Omental fat pad (tissue), 4 donors: ENCODE measurements around the gene MIGA1. TPM values are rescaled to one million over a fixed set of nuclear protein-coding genes. Genes with fewer than 3 reads are reported as not detected.
"Not testable (repeated sequence)": the region's sequence is repeated elsewhere in the genome, so short reads cannot be mapped to it uniquely, and the experiment has no call there.

Experiments
- ATAC-seq: fragments of 150-250 bp; one replicate; pipeline ENCODE4 v1.9.1; 2016; ENCODE audit warnings: mild to moderate bottlenecking, moderate library complexity; ENCODE audit not compliant: low FRiP score
- DNase-seq: peaks from one replicate; pipeline ENCODE4 v3.0.0-alpha.2; 2019; ENCODE audit warnings: low spot score
- total RNA-seq, 4 donors: library from RNA; depleted of rRNA; stranded (reverse); fragments of >200 nt; gene quantifications; one replicate each; pipeline ENCODE4 v1.1.0, GENCODE V29; 2016
- TF ChIP-seq, protein P1 (sequence below), 3 donors: fragments of 450-650 bp; IDR thresholded peaks; one replicate each; pipeline ENCODE4 v1.5.1; 2016 to 2017; ENCODE audit warnings: antibody characterized with exemption in 3 of 3, mild to moderate bottlenecking in 3 of 3, moderate library complexity in 2 of 3

MIGA1 gene
- total RNA-seq, 4 donors from 2014 or later = 11.9 to 19.7 (median 14.7) TPM

DNA sequence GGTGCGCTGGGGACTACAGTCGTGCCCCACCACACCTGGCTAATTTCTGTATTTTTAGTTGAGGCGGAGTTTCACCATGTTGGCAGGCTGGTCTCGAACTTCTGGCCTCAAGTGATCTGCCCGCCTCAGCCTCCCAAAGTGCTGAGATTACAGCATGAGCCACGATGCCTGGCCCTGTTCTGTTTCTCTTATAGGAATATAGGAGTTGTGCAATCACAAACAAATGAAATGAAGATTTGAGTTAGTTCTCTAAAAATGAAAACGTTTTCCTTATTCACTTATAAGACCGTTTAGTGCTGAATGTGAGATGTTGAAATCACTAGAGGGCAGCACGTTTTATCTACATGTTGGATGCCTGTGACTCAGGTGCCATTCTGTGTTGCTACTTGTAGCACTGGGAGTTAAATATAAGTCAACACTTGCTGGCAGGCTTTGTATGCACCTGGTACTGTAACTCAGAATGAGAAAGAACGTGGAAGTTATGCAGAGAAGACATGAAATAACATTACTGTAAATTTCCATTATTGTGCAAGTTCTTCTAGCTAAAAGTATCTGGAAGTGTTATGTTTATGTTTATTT, 45.8 kb downstream of the MIGA1 start:
- no peak for DNase-seq
- peak; percentile 90 for ATAC-seq
- TF ChIP-seq, protein P1, sequence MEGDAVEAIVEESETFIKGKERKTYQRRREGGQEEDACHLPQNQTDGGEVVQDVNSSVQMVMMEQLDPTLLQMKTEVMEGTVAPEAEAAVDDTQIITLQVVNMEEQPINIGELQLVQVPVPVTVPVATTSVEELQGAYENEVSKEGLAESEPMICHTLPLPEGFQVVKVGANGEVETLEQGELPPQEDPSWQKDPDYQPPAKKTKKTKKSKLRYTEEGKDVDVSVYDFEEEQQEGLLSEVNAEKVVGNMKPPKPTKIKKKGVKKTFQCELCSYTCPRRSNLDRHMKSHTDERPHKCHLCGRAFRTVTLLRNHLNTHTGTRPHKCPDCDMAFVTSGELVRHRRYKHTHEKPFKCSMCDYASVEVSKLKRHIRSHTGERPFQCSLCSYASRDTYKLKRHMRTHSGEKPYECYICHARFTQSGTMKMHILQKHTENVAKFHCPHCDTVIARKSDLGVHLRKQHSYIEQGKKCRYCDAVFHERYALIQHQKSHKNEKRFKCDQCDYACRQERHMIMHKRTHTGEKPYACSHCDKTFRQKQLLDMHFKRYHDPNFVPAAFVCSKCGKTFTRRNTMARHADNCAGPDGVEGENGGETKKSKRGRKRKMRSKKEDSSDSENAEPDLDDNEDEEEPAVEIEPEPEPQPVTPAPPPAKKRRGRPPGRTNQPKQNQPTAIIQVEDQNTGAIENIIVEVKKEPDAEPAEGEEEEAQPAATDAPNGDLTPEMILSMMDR (IDR thresholded peaks at IDR 0.05) = no peak

DNA sequence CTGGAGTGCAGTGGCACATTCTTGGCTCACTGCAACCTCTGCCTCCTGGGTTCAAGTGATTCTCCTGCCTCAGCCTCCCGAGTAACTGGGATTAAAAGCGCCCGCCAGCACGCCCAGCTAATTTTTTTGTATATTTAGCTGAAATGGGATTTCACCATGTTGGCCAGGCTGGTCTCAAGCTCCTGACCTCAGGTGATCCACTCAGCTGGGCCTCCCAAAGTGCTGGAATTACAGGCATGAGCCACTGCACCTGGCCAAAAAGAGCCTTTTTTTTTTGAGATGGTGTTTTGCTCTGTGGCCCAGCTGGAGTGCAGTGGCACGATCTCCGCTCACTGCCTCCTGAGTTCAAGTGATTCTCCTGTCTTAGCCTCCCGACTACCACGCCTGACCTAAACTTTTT, 47.4 kb downstream of the MIGA1 start:
- not testable (repeated sequence) for DNase-seq, ATAC-seq

DNA sequence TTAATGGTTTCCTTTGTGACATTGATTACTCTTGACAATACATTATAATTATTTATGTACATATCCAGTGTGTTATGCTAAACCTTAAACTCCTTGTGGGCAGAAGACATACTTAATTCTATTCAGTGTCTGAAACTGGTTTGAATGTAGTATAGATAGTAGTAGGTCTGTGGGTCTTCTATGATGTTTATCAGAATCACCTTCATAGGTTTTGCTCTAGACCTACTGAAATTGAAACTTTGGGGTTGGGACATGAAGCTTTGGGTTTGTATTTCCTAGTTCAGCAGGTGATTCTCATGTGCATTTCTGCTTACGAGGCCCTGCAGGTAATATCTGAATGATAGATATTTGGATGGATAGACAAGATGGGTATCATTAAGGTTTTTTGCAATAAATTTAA, 48.6 kb downstream of the MIGA1 start:
- TF ChIP-seq, protein P1 (IDR thresholded peaks at IDR 0.05) = no peak
- DNase-seq = no peak
- ATAC-seq = no peak

DNA sequence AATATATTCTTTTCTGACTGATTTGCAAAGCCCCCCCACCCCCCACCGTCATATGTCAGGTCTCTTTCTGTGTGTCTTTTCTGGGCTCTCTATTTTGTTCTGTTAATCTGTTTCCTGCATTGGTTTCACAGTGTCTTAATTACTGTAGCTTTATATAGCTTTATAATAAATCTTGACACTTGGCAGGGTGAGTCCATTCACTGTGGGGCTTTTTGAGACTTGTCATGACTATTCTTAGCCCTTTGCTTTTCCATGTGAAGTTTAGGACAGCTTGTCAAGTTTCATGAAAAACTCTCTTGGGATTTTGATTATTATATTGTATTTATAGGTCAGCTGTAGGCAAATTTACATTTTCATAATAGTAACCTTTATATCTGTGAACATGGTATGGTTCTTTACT, 50.4 kb downstream of the MIGA1 start:
- TF ChIP-seq, protein P1 (IDR thresholded peaks at IDR 0.05) = no peak
- ATAC-seq (no peak), DNase-seq (no peak)

DNA sequence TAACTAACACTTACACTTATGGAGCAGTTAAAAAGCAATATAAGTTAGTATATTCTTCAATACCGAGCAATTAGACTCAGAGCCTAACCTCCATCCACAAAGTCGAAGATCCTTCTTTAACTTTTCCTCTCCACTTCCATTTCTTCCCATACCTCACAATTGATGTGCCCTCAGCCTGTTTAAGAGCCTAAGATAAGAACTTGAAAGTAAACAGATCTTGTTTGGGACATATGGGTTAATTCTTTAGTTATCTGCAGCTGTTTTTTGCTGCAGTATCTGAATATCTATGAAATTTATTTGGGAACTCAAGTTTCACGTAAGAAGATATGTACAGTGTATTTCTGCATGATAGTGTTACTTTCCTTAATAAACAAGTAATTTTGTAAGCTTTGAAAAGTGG, 51.5 kb downstream of the MIGA1 start:
- DNase-seq (no peak), ATAC-seq (no peak)
- TF ChIP-seq, protein P1 (IDR thresholded peaks at IDR 0.05) = no peak

DNA sequence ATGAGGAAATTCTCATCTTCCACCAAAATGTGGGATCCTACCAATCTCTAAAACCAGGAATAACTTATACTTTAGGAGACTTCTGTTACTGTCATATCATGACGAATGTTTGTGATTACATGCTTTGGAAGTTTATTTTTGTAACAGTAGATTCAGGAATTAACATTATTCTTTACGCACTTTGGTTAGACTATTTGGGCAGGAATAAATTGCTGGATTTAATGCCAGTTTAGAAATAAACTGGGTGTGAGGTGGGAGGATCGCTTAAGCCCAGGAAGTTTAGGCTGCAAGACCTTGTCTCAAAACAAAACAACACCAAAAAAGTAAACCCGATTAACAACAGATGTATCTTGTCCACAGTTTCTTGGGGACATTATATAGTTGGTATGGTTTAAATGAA, 52.1 kb downstream of the MIGA1 start:
- DNase-seq = no peak
- ATAC-seq = no peak
- TF ChIP-seq, protein P1 (IDR thresholded peaks at IDR 0.05) = no peak

DNA sequence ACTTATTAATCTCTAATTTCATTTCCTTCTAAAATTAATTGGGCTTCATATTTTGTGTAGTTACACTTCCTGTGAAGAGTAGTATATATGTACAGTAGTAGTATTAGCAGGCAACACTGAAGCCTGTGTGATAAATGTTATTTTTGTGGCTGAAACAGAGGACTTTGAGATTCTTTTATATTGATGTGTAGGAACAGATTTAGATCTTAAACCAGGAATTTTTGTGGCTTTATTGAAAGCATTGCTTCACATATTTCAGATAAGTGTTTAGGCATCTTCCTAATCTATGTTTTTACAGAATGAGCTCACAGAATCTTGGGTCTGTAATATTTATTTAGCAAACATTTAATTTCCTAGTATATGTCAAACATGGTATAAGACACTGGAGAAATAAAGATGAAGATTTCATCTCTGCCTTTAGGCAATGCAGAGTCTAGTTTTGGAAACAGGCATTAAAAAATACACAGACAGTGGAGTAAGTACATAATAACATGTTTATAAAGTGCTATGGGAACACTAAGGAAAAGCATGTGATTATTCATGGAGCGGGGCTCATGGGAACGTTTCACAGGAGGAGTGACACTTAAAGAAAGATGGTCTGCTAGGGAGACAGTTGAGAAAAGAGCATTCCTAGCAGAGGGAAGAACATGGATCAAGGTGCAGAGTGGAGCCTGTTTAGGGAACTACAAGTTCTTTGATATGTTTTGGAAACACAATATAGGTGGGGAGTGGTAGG, 52.7 kb downstream of the MIGA1 start:
- TF ChIP-seq, protein P1 (IDR thresholded peaks at IDR 0.05) = no peak
- no peak for DNase-seq
- peak; percentile 39 for ATAC-seq
